Muscle layer of duodenum (tissue), 2 donors: ENCODE measurements around the gene SKIC8.

ENCODE experiments used
- H3K27ac ChIP-seq: one replicate; pipeline ENCODE4 v1.7.0; 2013; ENCODE audit warnings: mild to moderate bottlenecking, low read length
- H3K27me3 ChIP-seq: one replicate; pipeline ENCODE4 v1.7.0; 2013; ENCODE audit warnings: low read depth, mild to moderate bottlenecking, control low read depth, low read length
- H3K36me3 ChIP-seq, 2 donors: one replicate each; pipeline ENCODE4 v1.7.0; 2013; ENCODE audit warnings: low read length in 2 of 2, control low read depth in 1 of 2, mild to moderate bottlenecking in 1 of 2; ENCODE audit not compliant: insufficient read depth in 2 of 2, control insufficient read depth in 1 of 2
- H3K4me1 ChIP-seq, 2 donors: one replicate each; pipeline ENCODE4 v1.7.0; 2013; ENCODE audit warnings: low read length in 2 of 2, mild to moderate bottlenecking in 2 of 2, control low read depth in 1 of 2, moderate library complexity in 1 of 2; ENCODE audit not compliant: insufficient read depth in 2 of 2, control insufficient read depth in 1 of 2
- H3K4me3 ChIP-seq, 2 donors: one replicate each; pipeline ENCODE4 v1.7.0; 2013; ENCODE audit warnings: low read length in 2 of 2, low read depth in 1 of 2, mild to moderate bottlenecking in 1 of 2
- H3K9me3 ChIP-seq, 2 donors: one replicate each; pipeline ENCODE4 v1.7.0; 2013; ENCODE audit warnings: low read length in 2 of 2, control low read depth in 1 of 2, mild to moderate bottlenecking in 1 of 2; ENCODE audit not compliant: control insufficient read depth in 1 of 2
- donor health status: healthy.

Gene SKIC8

DNA sequence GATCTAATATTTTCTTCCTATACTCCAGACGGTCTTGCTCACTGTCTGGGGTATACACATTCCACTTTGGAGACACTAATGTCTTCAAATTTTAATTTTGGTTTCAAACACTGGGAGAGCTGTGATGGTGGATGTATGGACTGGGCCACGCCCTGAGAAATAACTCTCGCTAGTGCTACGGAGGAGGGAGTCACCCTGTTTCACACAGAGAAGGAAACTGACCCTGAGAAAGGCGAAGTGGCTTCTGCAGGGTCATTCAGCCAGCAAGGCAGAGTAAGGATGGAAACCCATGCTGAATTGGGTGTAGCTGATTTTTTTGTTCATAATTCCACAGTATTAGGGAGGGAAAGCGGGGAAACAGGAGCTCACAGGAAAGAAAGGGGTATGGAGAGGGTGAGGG lies 8.6 kb upstream of the SKIC8 start:
- Histone ChIP-seq H3K9me3 (no peaks in the 10 kb centered on the region), H3K27ac (no peak overlapping the region), H3K4me3 (no peak overlapping the region), H3K4me1 (no peaks in the 10 kb centered on the region), H3K36me3 (no peaks in the 10 kb centered on the region), H3K27me3 (no peaks in the 10 kb centered on the region)

GRCh38 chr15:78306176-78306774 lies 6.9 kb upstream of the SKIC8 start:
- H3K27me3 ChIP-seq, result no peaks in the 10 kb centered on the region
- H3K4me1 ChIP-seq, result no peaks in the 10 kb centered on the region
- no peak overlapping the region for H3K27ac ChIP-seq
- no peak overlapping the region for H3K4me3 ChIP-seq
- no peaks in the 10 kb centered on the region for H3K36me3 ChIP-seq
- H3K9me3 ChIP-seq, result no peaks in the 10 kb centered on the region

GRCh38 chr15:78304216-78305066 lies 5.0 kb upstream of the SKIC8 start:
- Histone ChIP-seq H3K27ac (no peak overlapping the region), H3K36me3 (no peaks in the 10 kb centered on the region), H3K4me3 (no peak overlapping the region), H3K27me3 (no peaks in the 10 kb centered on the region), H3K4me1 (no peaks in the 10 kb centered on the region), H3K9me3 (no peaks in the 10 kb centered on the region)

- Histone ChIP-seq H3K4me3 (no peak overlapping the region), H3K4me1 (peaks cover 5 to 12% of the 10 kb centered on the region in 2 donors), H3K27ac (no peak overlapping the region)
Observed at GRCh38 chr15:78302579-78303312, 3.3 kb upstream of the SKIC8 start.

GRCh38 chr15:78301828-78302227 lies 2.4 kb upstream of the SKIC8 start:
- Histone ChIP-seq H3K36me3 (no peaks in the 10 kb centered on the region), H3K4me1 (peaks cover 5 to 15% of the 10 kb centered on the region in 2 donors), H3K27me3 (no peaks in the 10 kb centered on the region), H3K4me3 (no peak overlapping the region), H3K9me3 (no peaks in the 10 kb centered on the region), H3K27ac (no peak overlapping the region)

More at GRCh38 chr15:78302579-78303312, 3.3 kb upstream of the SKIC8 start:
- Histone ChIP-seq H3K9me3 (no peaks in the 10 kb centered on the region), H3K27me3 (no peaks in the 10 kb centered on the region), H3K36me3 (no peaks in the 10 kb centered on the region)

- no peaks in the 10 kb centered on the region for H3K27me3 ChIP-seq
- H3K9me3 ChIP-seq, result no peaks in the 10 kb centered on the region
- no peaks in the 10 kb centered on the region for H3K36me3 ChIP-seq
- H3K4me3 ChIP-seq, result no peak overlapping the region
- H3K27ac ChIP-seq, result no peak overlapping the region
- peaks cover 5 to 15% of the 10 kb centered on the region in 2 donors for H3K4me1 ChIP-seq
Observed at GRCh38 chr15:78301326-78301725, 1.9 kb upstream of the SKIC8 start.

DNA sequence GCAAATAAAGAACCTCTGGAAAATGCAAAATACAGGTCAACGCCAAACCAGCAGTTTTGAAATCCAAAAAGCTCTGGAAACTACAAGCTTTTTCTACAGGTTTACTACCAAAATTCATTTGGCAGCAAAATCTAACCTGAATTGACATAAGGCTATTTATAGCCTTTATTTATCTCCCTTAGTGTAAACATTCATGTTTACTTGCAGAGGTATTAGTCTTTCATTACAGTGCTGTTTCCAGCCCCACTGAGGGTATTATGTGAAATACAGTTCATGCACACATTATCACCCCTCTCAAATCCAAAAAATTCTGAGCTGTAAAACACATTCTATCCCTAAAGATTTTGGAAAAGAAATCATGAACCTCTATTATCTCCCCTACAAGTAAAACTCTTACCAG lies 7.2 kb downstream of the SKIC8 start:
- Histone ChIP-seq H3K36me3 (peaks cover 44 to 64% of the 10 kb centered on the region in 2 donors), H3K27me3 (no peaks in the 10 kb centered on the region), H3K9me3 (no peaks in the 10 kb centered on the region), H3K4me1 (no peaks in the 10 kb centered on the region), H3K4me3 (no peak overlapping the region), H3K27ac (no peak overlapping the region)

DNA sequence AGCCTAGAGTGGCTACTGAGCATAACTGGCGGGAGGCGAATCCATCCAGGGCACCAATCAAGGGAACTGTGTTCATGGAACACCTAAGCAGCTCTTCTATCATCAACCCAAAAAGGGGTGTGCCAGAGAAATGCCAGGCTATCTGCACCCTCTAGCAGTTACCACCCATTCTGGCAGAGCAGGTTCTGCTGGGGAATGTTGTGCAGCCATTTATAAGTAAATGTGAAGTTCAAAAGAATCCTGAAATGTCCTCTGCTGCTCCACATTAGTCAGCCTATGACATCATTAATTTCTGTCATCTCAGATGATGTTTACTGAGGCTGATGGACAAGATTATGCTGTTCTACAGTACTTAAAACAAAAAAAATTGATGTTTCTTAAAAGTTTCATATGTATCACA lies 7.7 kb downstream of the SKIC8 start:
- H3K9me3 ChIP-seq, result no peaks in the 10 kb centered on the region
- peaks cover 49 to 69% of the 10 kb centered on the region in 2 donors for H3K36me3 ChIP-seq
- H3K27ac ChIP-seq, result no peak overlapping the region
- H3K4me1 ChIP-seq, result no peaks in the 10 kb centered on the region
- no peaks in the 10 kb centered on the region for H3K27me3 ChIP-seq
- H3K4me3 ChIP-seq, result no peak overlapping the region

GRCh38 chr15:78291052-78291451 lies 8.4 kb downstream of the SKIC8 start:
- Histone ChIP-seq H3K9me3 (no peaks in the 10 kb centered on the region), H3K4me1 (no peaks in the 10 kb centered on the region), H3K27me3 (no peaks in the 10 kb centered on the region), H3K4me3 (no peak overlapping the region), H3K36me3 (peaks cover 55 to 76% of the 10 kb centered on the region in 2 donors), H3K27ac (no peak overlapping the region)

- Histone ChIP-seq H3K4me3 (no peak overlapping the region), H3K4me1 (no peaks in the 10 kb centered on the region), H3K36me3 (peaks cover 62 to 82% of the 10 kb centered on the region in 2 donors), H3K27me3 (no peaks in the 10 kb centered on the region), H3K27ac (no peak overlapping the region), H3K9me3 (no peaks in the 10 kb centered on the region)
Observed at GRCh38 chr15:78290222-78290621, 9.2 kb downstream of the SKIC8 start.

DNA sequence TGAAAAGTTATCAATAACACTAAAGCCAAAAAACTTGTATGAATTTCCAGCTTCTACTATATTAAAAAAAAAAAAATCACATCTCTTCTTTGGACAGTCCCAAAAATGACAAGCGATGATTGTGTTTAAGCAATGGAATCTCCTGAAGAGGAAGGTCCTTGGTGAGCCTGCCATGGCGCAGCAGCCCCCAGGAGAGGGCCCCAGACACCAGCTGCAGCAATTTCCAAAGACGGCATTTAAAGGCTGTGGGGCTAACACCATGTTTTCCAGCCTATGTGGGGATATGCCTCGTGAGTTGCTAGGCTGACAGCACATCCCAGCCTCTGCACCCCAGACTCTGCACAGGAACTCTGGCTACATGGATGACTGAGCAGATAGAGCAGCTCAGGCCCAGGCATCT lies 14.7 kb downstream of the SKIC8 start:
- Histone ChIP-seq H3K36me3 (peaks cover 68 to 92% of the 10 kb centered on the region in 2 donors), H3K4me1 (no peaks in the 10 kb centered on the region), H3K27ac (no peak overlapping the region), H3K9me3 (no peaks in the 10 kb centered on the region), H3K27me3 (no peaks in the 10 kb centered on the region), H3K4me3 (no peak overlapping the region)
